Measurements from ENCODE around the gene ISG20L2.

GRCh38 chr1:156691191-156691590, 37.4 kb downstream of the ISG20L2 start:
- TF ChIP-seq, protein P1, sequence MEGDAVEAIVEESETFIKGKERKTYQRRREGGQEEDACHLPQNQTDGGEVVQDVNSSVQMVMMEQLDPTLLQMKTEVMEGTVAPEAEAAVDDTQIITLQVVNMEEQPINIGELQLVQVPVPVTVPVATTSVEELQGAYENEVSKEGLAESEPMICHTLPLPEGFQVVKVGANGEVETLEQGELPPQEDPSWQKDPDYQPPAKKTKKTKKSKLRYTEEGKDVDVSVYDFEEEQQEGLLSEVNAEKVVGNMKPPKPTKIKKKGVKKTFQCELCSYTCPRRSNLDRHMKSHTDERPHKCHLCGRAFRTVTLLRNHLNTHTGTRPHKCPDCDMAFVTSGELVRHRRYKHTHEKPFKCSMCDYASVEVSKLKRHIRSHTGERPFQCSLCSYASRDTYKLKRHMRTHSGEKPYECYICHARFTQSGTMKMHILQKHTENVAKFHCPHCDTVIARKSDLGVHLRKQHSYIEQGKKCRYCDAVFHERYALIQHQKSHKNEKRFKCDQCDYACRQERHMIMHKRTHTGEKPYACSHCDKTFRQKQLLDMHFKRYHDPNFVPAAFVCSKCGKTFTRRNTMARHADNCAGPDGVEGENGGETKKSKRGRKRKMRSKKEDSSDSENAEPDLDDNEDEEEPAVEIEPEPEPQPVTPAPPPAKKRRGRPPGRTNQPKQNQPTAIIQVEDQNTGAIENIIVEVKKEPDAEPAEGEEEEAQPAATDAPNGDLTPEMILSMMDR (IDR thresholded peaks at IDR 0.05; ENCODE audit: poor library complexity), result no peak
- TF ChIP-seq EZH2 (IDR thresholded peaks at IDR 0.05; ENCODE audit: borderline replicate concordance) (no peak), EZH2phosphoT487 (IDR thresholded peaks at IDR 0.05; ENCODE audit: low read depth, severe bottlenecking, unreplicated experiment) (no peak)

All from hepatocyte (in vitro differentiated cells).